Ishikawa (cell line): ENCODE results near the gene CKM.

Experiments used
- CEBPB ChIP-seq: IDR thresholded peaks from 2 replicates; pipeline ENCODE4 v1.6.1; 2012
- CREB1 ChIP-seq: IDR thresholded peaks from 2 replicates; pipeline ENCODE4 v1.6.1; 2012; ENCODE audit warnings: low read depth
- EGR1 ChIP-seq: IDR thresholded peaks from 2 replicates; pipeline ENCODE4 v1.6.1; 2012
- EP300 ChIP-seq: IDR thresholded peaks from 2 replicates; pipeline ENCODE4 v1.6.1; 2012; ENCODE audit warnings: borderline replicate concordance
- FOXM1 ChIP-seq: IDR thresholded peaks from 2 replicates; pipeline ENCODE4 v1.6.1; 2012; ENCODE audit warnings: low read depth, borderline replicate concordance
- MAX ChIP-seq: IDR thresholded peaks from 2 replicates; pipeline ENCODE4 v1.6.1; 2012
- NFIC ChIP-seq: IDR thresholded peaks from 2 replicates; pipeline ENCODE4 v1.6.1; 2012
- RAD21 ChIP-seq: IDR thresholded peaks from 2 replicates; pipeline ENCODE4 v1.6.1; 2012; ENCODE audit warnings: low read depth
- TAF1 ChIP-seq: IDR thresholded peaks from 2 replicates; pipeline ENCODE4 v1.6.1; 2012; ENCODE audit warnings: low read depth, mild to moderate bottlenecking
- TCF12 ChIP-seq: IDR thresholded peaks from 2 replicates; pipeline ENCODE4 v1.6.1; 2012; ENCODE audit warnings: low read depth
- TEAD4 ChIP-seq: IDR thresholded peaks from 2 replicates; pipeline ENCODE4 v1.6.1; 2012
- USF1 ChIP-seq: IDR thresholded peaks from 2 replicates; pipeline ENCODE4 v1.6.1; 2012
- YY1 ChIP-seq: IDR thresholded peaks from 2 replicates; pipeline ENCODE4 v1.6.1; 2012; ENCODE audit warnings: low read depth
- ZBTB7A ChIP-seq: IDR thresholded peaks from 2 replicates; pipeline ENCODE4 v1.6.1; 2012; ENCODE audit warnings: low read depth
- TF ChIP-seq, protein P1 (sequence below): IDR thresholded peaks from 2 replicates; pipeline ENCODE4 v1.6.1; 2012; ENCODE audit warnings: low read depth, mild to moderate bottlenecking

Gene CKM

DNA sequence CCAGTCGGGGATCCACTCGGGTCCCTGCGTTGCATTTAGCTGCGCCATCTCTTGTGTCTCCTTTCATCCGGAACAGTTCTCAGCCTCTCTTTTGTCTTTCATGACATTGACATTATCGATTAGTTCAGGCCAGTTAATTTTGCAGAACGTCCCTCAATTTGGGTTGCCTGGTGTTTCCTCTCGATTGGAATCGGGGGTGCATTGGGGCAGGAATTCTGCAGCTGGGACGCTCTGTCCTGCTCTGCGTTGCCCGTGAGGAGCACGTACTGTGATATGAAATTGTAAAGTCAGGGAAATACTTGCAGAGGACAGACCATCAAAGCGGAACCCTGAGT, 49.2 kb downstream of the CKM start:
- TF ChIP-seq CREB1 (no peak), FOXM1 (no peak)

DNA sequence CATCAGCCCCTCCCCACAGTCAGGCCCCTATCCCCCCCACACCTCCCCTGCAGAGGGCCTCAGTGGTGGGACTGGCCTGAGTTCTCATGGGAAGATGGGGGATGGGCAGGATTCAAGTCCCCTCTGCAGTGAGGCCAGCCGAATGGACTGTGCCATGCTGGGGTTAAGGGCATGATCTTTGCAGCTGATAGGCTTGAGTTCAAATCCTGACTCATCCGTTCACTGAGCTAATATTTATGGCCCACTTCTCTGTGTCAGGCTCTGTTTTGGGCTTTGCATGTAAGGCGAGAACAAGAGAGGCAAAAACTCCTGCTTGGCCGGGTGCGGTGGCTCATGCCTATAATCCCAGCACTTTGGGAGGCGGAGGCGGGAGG, 51.0 kb downstream of the CKM start:
- TF ChIP-seq CEBPB (no peak), NFIC (no peak), RAD21 (no peak), TEAD4 (no peak), YY1 (no peak), TAF1 (no peak), MAX (no peak), EGR1 (no peak), CREB1 (no peak), TCF12 (no peak), USF1 (no peak), EP300 (no peak)
- TF ChIP-seq, protein P1, sequence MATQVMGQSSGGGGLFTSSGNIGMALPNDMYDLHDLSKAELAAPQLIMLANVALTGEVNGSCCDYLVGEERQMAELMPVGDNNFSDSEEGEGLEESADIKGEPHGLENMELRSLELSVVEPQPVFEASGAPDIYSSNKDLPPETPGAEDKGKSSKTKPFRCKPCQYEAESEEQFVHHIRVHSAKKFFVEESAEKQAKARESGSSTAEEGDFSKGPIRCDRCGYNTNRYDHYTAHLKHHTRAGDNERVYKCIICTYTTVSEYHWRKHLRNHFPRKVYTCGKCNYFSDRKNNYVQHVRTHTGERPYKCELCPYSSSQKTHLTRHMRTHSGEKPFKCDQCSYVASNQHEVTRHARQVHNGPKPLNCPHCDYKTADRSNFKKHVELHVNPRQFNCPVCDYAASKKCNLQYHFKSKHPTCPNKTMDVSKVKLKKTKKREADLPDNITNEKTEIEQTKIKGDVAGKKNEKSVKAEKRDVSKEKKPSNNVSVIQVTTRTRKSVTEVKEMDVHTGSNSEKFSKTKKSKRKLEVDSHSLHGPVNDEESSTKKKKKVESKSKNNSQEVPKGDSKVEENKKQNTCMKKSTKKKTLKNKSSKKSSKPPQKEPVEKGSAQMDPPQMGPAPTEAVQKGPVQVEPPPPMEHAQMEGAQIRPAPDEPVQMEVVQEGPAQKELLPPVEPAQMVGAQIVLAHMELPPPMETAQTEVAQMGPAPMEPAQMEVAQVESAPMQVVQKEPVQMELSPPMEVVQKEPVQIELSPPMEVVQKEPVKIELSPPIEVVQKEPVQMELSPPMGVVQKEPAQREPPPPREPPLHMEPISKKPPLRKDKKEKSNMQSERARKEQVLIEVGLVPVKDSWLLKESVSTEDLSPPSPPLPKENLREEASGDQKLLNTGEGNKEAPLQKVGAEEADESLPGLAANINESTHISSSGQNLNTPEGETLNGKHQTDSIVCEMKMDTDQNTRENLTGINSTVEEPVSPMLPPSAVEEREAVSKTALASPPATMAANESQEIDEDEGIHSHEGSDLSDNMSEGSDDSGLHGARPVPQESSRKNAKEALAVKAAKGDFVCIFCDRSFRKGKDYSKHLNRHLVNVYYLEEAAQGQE = no peak

- TF ChIP-seq NFIC = no peak
Observed at GRCh38 chr19:45271098-45271734, 51.5 kb downstream of the CKM start.

DNA sequence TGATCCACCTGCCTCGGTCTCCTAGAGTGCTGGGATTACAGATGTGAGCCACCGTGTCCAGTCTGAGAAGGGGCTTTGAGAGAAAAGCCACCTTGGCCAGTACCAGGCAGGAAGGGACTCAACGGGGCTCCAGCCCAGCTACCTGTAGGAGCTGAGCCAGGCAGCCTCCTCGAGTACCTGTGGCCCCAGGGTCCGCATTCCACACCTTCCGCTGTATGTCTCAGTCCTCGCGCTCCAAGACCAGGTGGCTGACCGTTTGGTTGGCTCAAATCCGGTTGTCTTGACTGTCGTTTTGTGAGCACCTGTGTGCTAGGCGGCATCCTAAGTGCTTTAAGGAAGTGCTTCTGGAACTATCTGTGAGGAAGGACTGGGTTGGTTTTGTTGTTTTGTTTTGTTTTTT, 55.4 kb downstream of the CKM start:
- no peak for TF ChIP-seq TCF12
- no peak for TF ChIP-seq MAX
- no peak for TF ChIP-seq YY1
- no peak for TF ChIP-seq FOXM1
- no peak for TF ChIP-seq TEAD4
- no peak for TF ChIP-seq RAD21
- TF ChIP-seq TAF1 = no peak
- TF ChIP-seq EGR1 = no peak
- TF ChIP-seq CEBPB = no peak
- TF ChIP-seq, protein P1 = no peak

DNA sequence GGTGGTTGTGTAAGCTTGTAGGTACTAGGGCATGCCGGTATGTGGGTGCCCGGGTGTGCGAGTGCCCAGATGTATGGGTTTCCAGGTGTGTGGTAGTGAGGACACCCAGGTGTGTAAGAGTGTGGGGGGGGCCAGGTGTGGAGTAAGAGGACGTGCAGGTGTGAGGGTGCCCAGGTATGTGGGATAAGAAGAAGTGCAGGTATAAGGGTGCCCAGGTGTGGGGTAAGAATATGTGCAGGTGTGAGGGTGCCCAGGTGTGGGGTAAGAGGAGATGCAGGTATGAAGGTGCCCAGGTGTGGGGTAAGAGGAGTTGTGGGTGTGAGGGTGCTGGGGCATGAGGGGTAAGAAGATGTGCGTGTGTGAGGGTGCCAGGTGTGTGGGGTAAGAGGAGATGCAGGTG, 57.3 kb downstream of the CKM start:
- no peak for TF ChIP-seq TEAD4
- TF ChIP-seq NFIC = no peak
- no peak for TF ChIP-seq EP300
- TF ChIP-seq RAD21 = no peak
- no peak for TF ChIP-seq TCF12
- no peak for TF ChIP-seq CEBPB
- TF ChIP-seq YY1 = no peak
- no peak for TF ChIP-seq USF1
- no peak for TF ChIP-seq CREB1

- TF ChIP-seq TAF1 (no peak), RAD21 (no peak), USF1 (no peak)
Observed at GRCh38 chr19:45264781-45265317, 57.8 kb downstream of the CKM start.

- TF ChIP-seq FOXM1 = no peak
- no peak for TF ChIP-seq USF1
- TF ChIP-seq RAD21 = no peak
- TF ChIP-seq MAX = no peak
- TF ChIP-seq EP300 = no peak
- no peak for TF ChIP-seq NFIC
- no peak for TF ChIP-seq YY1
- TF ChIP-seq TEAD4 = no peak
- no peak for TF ChIP-seq CEBPB
- TF ChIP-seq, protein P1 = no peak
- no peak for TF ChIP-seq CREB1
- TF ChIP-seq EGR1 = no peak
- no peak for TF ChIP-seq ZBTB7A
- TF ChIP-seq TCF12 = no peak
- no peak for TF ChIP-seq TAF1
Observed at GRCh38 chr19:45263013-45263412, 59.7 kb downstream of the CKM start.
